HepG2 (cell line): ENCODE data around the gene LGALS4. TPM values are rescaled to one million over a fixed set of nuclear protein-coding genes. Genes with fewer than 3 reads are reported as not detected.

Experiments
- ATAC-seq: fragments of 200-7000 bp; cut with Tn5 transposase; 3 replicates; pipeline ENCODE4 v1.9.1; 2020; ENCODE audit warnings: mild to moderate bottlenecking, moderate library complexity
- BruUV-seq: library from RNA; stranded (reverse); fragments of 400-500 nt; replicated peaks from 2 replicates; lab custom pipeline; 2021; lab: Mats Ljungman, UMichigan
- CTCF ChIA-PET: fragments of 300-600 bp; formaldehyde crosslinking; extraction: SDS; loops from one replicate; lab custom pipeline; 2021; ENCODE audit warnings: low total read pairs, inconsistent platforms, low intra/inter-chr PET ratio; lab: Yijun Ruan, JAX
- POLR2A ChIA-PET: fragments of 350-600 bp; sonication (Branson Sonifier 250); formaldehyde crosslinking; loops from one replicate; lab custom pipeline; 2020; ENCODE audit warnings: antibody characterized with exemption, inconsistent platforms; lab: Yijun Ruan, JAX
- DNase-seq: peaks from one replicate; pipeline ENCODE4 v3.0.0-alpha.2; 2015; ENCODE audit warnings: low spot score
- FAIRE-seq: peaks from 3 replicates; lab custom pipeline; 2011; peaks lifted over from hg19 to GRCh38; lab: Jason Lieb, UNC
- H2AFZ ChIP-seq: one replicate; pipeline ENCODE4 v1.6.1; 2011; ENCODE audit warnings: low read length, inconsistent platforms
- H3K27ac ChIP-seq: fragments of 300-600 bp; 3 replicates; pipeline ENCODE4 v1.8.0; 2011; ENCODE audit warnings: mixed run types, mild to moderate bottlenecking, mixed read lengths, low read length, inconsistent platforms; ENCODE audit not compliant: insufficient read depth; ENCODE audit errors: extremely low read length
- H3K27me3 ChIP-seq, 2 experiments: fragments of 200-600 bp in 1 of 2; 2 replicates in 1 of 2; 3 replicates in 1 of 2; pipeline versions ENCODE4 v1.6.0 to v1.8.0; 2011; ENCODE audit warnings: low read length in 2 of 2, mild to moderate bottlenecking in 2 of 2, moderate library complexity in 2 of 2, inconsistent platforms in 1 of 2; ENCODE audit not compliant: insufficient read depth in 2 of 2, control insufficient read depth in 1 of 2
- H3K36me3 ChIP-seq, 2 experiments: fragments of 200-600 bp in 1 of 2; replicated peaks in 1 of 2; 2 replicates in 1 of 2; 3 replicates in 1 of 2; pipeline versions ENCODE4 v1.5.1 to v1.8.0; 2011; ENCODE audit warnings: low read length in 2 of 2, inconsistent platforms in 1 of 2; ENCODE audit not compliant: insufficient read depth in 2 of 2, control insufficient read depth in 1 of 2
- H3K4me1 ChIP-seq: 2 replicates; pipeline ENCODE4 v1.5.1; 2012; ENCODE audit warnings: low read length, inconsistent platforms; ENCODE audit not compliant: insufficient read depth
- H3K4me2 ChIP-seq: 2 replicates; pipeline ENCODE4 v1.6.0; 2011; ENCODE audit warnings: low read depth, low read length, inconsistent platforms
- H3K4me3 ChIP-seq, 3 experiments: fragments of 200-600 bp in 1 of 3; sonication (generic), shearing (Covaris generic) in 1 of 3; replicated peaks in 1 of 3; 2 replicates each; pipeline ENCODE4 v1.5.1; 2011 to 2016; ENCODE audit warnings: low read length in 3 of 3, inconsistent platforms in 2 of 3, low read depth in 2 of 3, mild to moderate bottlenecking in 2 of 3, control low read depth in 1 of 3, mixed read lengths in 1 of 3; ENCODE audit not compliant: insufficient read depth in 1 of 3
- H3K79me2 ChIP-seq: one replicate; pipeline ENCODE4 v1.6.1; 2011; ENCODE audit warnings: low read length, inconsistent platforms; ENCODE audit not compliant: insufficient read depth
- H3K9ac ChIP-seq: 2 replicates; pipeline ENCODE4 v1.6.0; 2011; ENCODE audit warnings: mild to moderate bottlenecking, low read depth, low read length, inconsistent platforms; ENCODE audit not compliant: insufficient read depth
- H3K9me3 ChIP-seq: 2 replicates; pipeline ENCODE4 v1.5.1; 2012; ENCODE audit warnings: mild to moderate bottlenecking, low read length
- H4K20me1 ChIP-seq: 2 replicates; pipeline ENCODE4 v1.6.0; 2011; ENCODE audit warnings: inconsistent platforms, mild to moderate bottlenecking, low read length, moderate library complexity; ENCODE audit not compliant: insufficient read depth
- NRL ChIP-seq: sonication (generic); formaldehyde crosslinking; IDR thresholded peaks from 2 replicates; pipeline ENCODE4 v1.5.0; 2020; ENCODE audit warnings: missing genetic modification reagents, mild to moderate bottlenecking, moderate library complexity, borderline replicate concordance
- PAF1 ChIP-seq: IDR thresholded peaks from 2 replicates; pipeline ENCODE4 v1.6.1; 2016; ENCODE audit warnings: missing genetic modification reagents, missing compliant biosample characterization
- POLR2A ChIP-seq, 2 experiments: IDR thresholded peaks; 2 replicates each; pipeline ENCODE4 v1.6.1; 2011; ENCODE audit warnings: low read depth in 2 of 2, low read length in 2 of 2, mild to moderate bottlenecking in 1 of 2, moderate library complexity in 1 of 2; ENCODE audit not compliant: insufficient read depth in 1 of 2
- RBM22 ChIP-seq: fragments of 200-400 bp; formaldehyde crosslinking; optimal IDR thresholded peaks from 2 replicates; pipeline ENCODE3; 2017; ENCODE audit warnings: mild to moderate bottlenecking, low read length, moderate library complexity
- WGBS: methylation state at CpG from one replicate; pipeline ENCODE4 v1.1.6; 2017; ENCODE audit warnings: low lambda C conversion rate; 5-methylcytosine and 5-hydroxymethylcytosine counted together
- in situ Hi-C: cut with HindIII; loops from 2 replicates; pipeline ENCODE4 v1.10.0; 2017; ENCODE audit warnings: low pct_unique_long_range_greater_than_20kb; ENCODE audit not compliant: extremely low pct_ligation_motif_present
- intact Hi-C: fragments of 100-400 bp; cut with micrococcal nuclease; formaldehyde crosslinking; loops from one replicate; pipeline ENCODE4 v1.10.0; 2022; ENCODE audit not compliant: unreplicated experiment
- polyA plus RNA-seq, 8 experiments: library from polyadenylated mRNA; depleted of rRNA in 3 of 8; stranded (reverse) in 7 of 8; unstranded in 1 of 8; fragments of >200 nt; fragmentation: Illumina TruSeq in 4 of 8; extraction: Trizol in 4 of 8; gene quantifications; 2 replicates each; pipeline versions ENCODE4 v1.2.1 to v1.2.3, GENCODE V29; 2011 to 2016; ENCODE audit warnings: low read depth in 4 of 8, missing spikeins in 1 of 8, mixed read lengths in 1 of 8; ENCODE audit not compliant: insufficient read depth in 1 of 8
- total RNA-seq, 5 experiments: library from RNA; depleted of rRNA; stranded (reverse); fragments of >200 nt; fragmentation: Illumina TruSeq; extraction: Trizol; gene quantifications; 2 replicates each; pipeline ENCODE4 v1.2.3, GENCODE V29; 2016; ENCODE audit warnings: low read depth in 1 of 5
- TF ChIP-seq, protein P1 (sequence below): sonication (generic); formaldehyde crosslinking; IDR thresholded peaks from 2 replicates; pipeline ENCODE4 v1.5.1; 2020; ENCODE audit warnings: mild to moderate bottlenecking, moderate library complexity, missing genetic modification reagents
- TF ChIP-seq, protein P2 (sequence below): fragments of 450-650 bp; IDR thresholded peaks from 2 replicates; pipeline ENCODE4 v1.6.1; 2016

The LGALS4 gene
- total and polyA plus RNA-seq, 2 of the 13 experiments (the other 11 are each of a cell fraction or from before 2014, with no cell fraction given), result 0.24 to 0.71 TPM

DNA sequence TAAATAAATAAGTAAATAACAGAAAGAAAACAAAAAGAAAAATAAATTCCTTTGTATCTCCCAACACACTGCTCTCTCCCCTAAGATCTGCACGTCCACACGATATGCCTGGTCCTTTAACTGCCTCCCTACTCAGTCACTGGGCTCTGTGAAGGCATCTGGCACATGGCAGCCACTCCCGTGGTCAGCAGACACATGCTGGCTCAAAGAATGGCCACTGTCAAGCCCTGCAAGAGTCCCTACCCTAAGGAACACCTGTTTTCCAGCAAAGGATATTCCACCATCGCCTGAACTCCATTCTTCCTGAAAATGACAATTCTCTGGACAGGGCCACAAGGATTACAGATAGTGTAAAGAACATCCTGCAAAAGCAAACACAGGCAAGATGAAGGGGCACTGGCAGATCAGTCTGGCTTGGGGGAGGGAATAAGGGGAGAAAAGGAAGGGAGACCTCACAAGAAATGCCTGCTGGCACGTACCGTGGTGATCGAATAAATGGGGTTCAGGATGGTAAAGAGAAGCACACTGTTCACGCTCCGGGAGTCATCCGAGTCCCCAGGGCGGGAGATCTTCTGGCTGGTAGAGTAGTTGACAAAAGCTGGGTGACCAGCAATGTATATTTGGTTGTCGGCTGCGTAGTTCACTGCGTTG, 32.8 kb upstream of the LGALS4 start:
- no peak overlapping the region for H3K9ac ChIP-seq
- no peak overlapping the region for H3K4me3 ChIP-seq
- H3K79me2 ChIP-seq, result peaks cover 68% of the 10 kb centered on the region
- POLR2A ChIA-PET, result interaction anchor here (1.1 to 9.1 kb wide), 2 partner anchors 8 to 12 kb away, joined by 6 to 148 read pairs; partner anchors contain the start of gene ECH1
- DNase-seq (no peak), FAIRE-seq (no peak), ATAC-seq (no peak)
- H3K9me3 ChIP-seq, result no peaks in the 10 kb centered on the region
- H3K4me2 ChIP-seq, result no peak overlapping the region
- H2AFZ ChIP-seq, result no peak overlapping the region
- CTCF ChIA-PET, result no interaction called here
- peaks cover 45 to 74% of the 10 kb centered on the region in 2 experiments for H3K36me3 ChIP-seq
- H4K20me1 ChIP-seq, result peaks cover 60% of the 10 kb centered on the region
- H3K4me1 ChIP-seq, result peaks cover 87% of the 10 kb centered on the region
- in situ Hi-C loops (no loop called here), intact Hi-C loops (no loop called here)
- TF ChIP-seq, protein P1, sequence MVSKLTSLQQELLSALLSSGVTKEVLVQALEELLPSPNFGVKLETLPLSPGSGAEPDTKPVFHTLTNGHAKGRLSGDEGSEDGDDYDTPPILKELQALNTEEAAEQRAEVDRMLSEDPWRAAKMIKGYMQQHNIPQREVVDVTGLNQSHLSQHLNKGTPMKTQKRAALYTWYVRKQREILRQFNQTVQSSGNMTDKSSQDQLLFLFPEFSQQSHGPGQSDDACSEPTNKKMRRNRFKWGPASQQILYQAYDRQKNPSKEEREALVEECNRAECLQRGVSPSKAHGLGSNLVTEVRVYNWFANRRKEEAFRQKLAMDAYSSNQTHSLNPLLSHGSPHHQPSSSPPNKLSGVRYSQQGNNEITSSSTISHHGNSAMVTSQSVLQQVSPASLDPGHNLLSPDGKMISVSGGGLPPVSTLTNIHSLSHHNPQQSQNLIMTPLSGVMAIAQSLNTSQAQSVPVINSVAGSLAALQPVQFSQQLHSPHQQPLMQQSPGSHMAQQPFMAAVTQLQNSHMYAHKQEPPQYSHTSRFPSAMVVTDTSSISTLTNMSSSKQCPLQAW (CRISPR knock-in tag), result peak; percentile 26; the same call in 1 of the 2 replicates
- TF ChIP-seq, protein P2, sequence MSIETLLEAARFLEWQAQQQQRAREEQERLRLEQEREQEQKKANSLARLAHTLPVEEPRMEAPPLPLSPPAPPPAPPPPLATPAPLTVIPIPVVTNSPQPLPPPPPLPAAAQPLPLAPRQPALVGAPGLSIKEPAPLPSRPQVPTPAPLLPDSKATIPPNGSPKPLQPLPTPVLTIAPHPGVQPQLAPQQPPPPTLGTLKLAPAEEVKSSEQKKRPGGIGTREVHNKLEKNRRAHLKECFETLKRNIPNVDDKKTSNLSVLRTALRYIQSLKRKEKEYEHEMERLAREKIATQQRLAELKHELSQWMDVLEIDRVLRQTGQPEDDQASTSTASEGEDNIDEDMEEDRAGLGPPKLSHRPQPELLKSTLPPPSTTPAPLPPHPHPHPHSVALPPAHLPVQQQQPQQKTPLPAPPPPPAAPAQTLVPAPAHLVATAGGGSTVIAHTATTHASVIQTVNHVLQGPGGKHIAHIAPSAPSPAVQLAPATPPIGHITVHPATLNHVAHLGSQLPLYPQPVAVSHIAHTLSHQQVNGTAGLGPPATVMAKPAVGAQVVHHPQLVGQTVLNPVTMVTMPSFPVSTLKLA, result peak; percentile 40; the same call in 1 of the 2 replicates
- TF ChIP-seq PAF1 (CRISPR knock-in tag) (peak; percentile 61; the same call in 1 of the 2 replicates), NRL (CRISPR knock-in tag) (no peak), POLR2A (IDR thresholded peaks at IDR 0.05; ENCODE audit: insufficient read depth in 1 of 2, low read depth in 2 of 2, low read length in 2 of 2) (peak in 1 of 2 experiments; percentile 19; a peak in 1 of 4 replicates), RBM22 (peak; percentile 40)
- no peaks in the 10 kb centered on the region for H3K27me3 ChIP-seq
- 96% methylated on average over 14 of the region's 14 CpGs for WGBS
- BruUV-seq, result no TSS peak
- H3K27ac ChIP-seq, result no peak overlapping the region
